WERI-Rb-1 (cell line): ENCODE data around the gene GALNT18.

ENCODE experiments used
- DNase-seq: peaks from one replicate; pipeline ENCODE4 v3.0.0-alpha.2; 2020
- H3K27ac ChIP-seq: fragments of 250-450 bp; sonication (Bioruptor Pico); 2 replicates; pipeline ENCODE4 v1.5.1; 2020; ENCODE audit warnings: mild to moderate bottlenecking, moderate library complexity
- H3K27me3 ChIP-seq: fragments of 250-450 bp; sonication (Bioruptor Pico); 2 replicates; pipeline ENCODE4 v1.5.1; 2021; ENCODE audit warnings: mild to moderate bottlenecking, low read depth, moderate library complexity; ENCODE audit not compliant: insufficient read depth, severe bottlenecking
- H3K36me3 ChIP-seq: fragments of 250-450 bp; sonication (Bioruptor Pico); 2 replicates; pipeline ENCODE4 v1.5.1; 2020; ENCODE audit warnings: mild to moderate bottlenecking, moderate library complexity
- H3K4me3 ChIP-seq: 2 replicates; pipeline ENCODE4 v1.5.1; 2011; ENCODE audit warnings: low read depth, mild to moderate bottlenecking, control low read depth, low read length
- H3K9me3 ChIP-seq: fragments of 250-450 bp; sonication (Bioruptor Pico); 2 replicates; pipeline ENCODE4 v1.5.1; 2021; ENCODE audit warnings: mild to moderate bottlenecking, moderate library complexity; ENCODE audit not compliant: severe bottlenecking
- CTCF ChIP-seq: IDR thresholded peaks from 2 replicates; pipeline ENCODE4 v1.5.1; 2011; ENCODE audit warnings: low read depth, mild to moderate bottlenecking, control low read depth, inconsistent platforms, low read length

GALNT18 gene

DNA sequence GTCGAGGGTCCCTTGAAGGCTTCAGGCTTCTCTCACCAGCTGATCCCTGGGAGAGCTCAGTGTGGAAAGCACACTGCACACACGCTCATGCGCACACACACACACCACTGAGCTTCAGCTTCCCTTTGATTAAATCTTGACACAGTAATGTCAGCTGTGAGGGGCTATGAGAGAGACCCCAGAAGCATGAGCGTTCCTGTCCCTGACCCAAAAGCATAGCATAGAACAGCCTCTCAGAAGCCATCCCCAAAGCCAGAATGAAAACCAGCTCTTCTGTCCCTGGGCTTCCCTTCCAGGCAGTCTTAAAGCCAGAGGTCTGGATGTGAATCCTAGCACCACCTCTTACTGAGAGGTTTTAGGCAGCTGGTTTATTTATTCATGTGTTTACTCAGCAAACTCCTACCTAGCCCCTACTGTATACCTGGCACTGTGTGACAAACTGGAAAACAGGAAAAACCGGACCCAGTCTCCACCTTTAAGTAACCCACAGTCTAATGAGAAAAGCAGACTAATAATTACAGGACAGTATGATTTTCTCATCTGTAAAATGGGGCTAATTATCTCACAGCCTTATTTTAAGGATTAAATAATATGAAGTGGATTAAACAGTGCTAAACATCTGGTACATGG is 15.9 kb downstream of the GALNT18 start:
- H3K4me3 ChIP-seq: no peak overlapping the region
- no peak for DNase-seq
- no peaks in the 10 kb centered on the region for H3K36me3 ChIP-seq
- H3K27me3 ChIP-seq: no peaks in the 10 kb centered on the region
- TF ChIP-seq CTCF: no peak
- no peak overlapping the region for H3K27ac ChIP-seq
- no peaks in the 10 kb centered on the region for H3K9me3 ChIP-seq

- H3K36me3 ChIP-seq: no peaks in the 10 kb centered on the region
- H3K9me3 ChIP-seq: no peaks in the 10 kb centered on the region
- no peak for TF ChIP-seq CTCF
- H3K4me3 ChIP-seq: no peak overlapping the region
- H3K27ac ChIP-seq: no peak overlapping the region
- H3K27me3 ChIP-seq: no peaks in the 10 kb centered on the region
- DNase-seq: no peak
These were observed 16.6 kb downstream of the GALNT18 start for GRCh38 chr11:11605181-11605580.

DNA sequence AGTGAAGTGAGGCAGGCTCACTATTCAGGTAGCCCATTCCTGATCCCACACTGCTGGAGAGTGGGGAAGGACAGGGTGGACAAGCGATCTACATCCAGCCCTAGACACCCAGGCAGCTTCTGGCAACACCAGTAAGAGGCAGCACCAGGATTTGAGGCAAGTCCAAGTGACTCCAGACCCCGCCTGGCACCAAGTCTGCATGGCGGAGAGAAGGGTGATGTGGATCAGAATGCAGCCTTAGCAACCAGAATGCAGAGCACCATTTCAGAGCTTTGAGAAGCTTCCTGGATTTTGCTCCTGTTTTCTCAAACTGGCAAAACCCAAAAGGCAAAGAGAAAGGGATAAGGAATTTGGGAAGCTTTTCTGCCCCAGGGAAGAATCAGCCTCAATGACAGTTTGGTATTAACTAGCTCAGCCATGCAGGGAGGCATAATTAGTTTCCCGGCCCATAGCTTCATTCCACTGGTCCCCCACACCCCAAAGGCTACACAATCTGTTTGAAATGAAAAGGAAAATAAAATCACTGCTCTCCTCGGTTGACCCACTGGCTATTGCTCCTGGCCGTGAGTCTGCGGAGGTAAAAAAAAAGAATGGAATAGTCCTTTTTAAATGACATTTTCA is 17.3 kb downstream of the GALNT18 start:
- no peak for DNase-seq
- H3K27me3 ChIP-seq: no peaks in the 10 kb centered on the region
- no peaks in the 10 kb centered on the region for H3K9me3 ChIP-seq
- H3K4me3 ChIP-seq: no peak overlapping the region
- no peak for TF ChIP-seq CTCF
- no peak overlapping the region for H3K27ac ChIP-seq
- H3K36me3 ChIP-seq: no peaks in the 10 kb centered on the region

GRCh38 chr11:11602011-11602410 is 19.8 kb downstream of the GALNT18 start:
- H3K4me3 ChIP-seq: no peak overlapping the region
- TF ChIP-seq CTCF: no peak
- no peaks in the 10 kb centered on the region for H3K9me3 ChIP-seq
- DNase-seq: no peak
- H3K36me3 ChIP-seq: no peaks in the 10 kb centered on the region
- no peak overlapping the region for H3K27ac ChIP-seq
- no peaks in the 10 kb centered on the region for H3K27me3 ChIP-seq

- DNase-seq: no peak
- no peak for TF ChIP-seq CTCF
- H3K9me3 ChIP-seq: no peaks in the 10 kb centered on the region
- H3K27me3 ChIP-seq: no peaks in the 10 kb centered on the region
- no peak overlapping the region for H3K27ac ChIP-seq
- no peak overlapping the region for H3K4me3 ChIP-seq
- H3K36me3 ChIP-seq: no peaks in the 10 kb centered on the region
These were observed 21.5 kb downstream of the GALNT18 start for GRCh38 chr11:11600288-11600687.

DNA sequence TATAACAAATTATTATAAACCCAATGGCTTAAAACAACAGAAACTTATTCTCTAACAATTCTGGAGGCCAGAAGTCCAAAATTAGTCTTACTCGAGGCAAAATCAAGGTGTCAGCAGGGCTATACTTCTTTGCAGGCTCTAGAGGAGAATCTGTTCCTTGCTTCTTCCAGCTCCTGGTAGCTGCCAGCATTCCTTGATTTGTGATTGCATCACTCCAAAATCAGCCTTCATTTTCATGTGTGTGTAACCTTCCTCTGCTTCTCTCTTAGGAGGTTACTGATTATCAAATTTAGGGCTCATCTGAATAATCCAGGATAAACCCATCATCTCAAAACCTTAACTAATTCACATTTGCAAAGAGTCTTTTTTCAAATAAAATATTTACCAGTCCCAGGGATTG is 23.6 kb downstream of the GALNT18 start:
- H3K27ac ChIP-seq: no peak overlapping the region

More for the DNA sequence above, 23.6 kb downstream of the GALNT18 start:
- DNase-seq: no peak
- H3K27me3 ChIP-seq: no peaks in the 10 kb centered on the region
- no peak overlapping the region for H3K4me3 ChIP-seq
- H3K36me3 ChIP-seq: no peaks in the 10 kb centered on the region
- H3K9me3 ChIP-seq: no peaks in the 10 kb centered on the region
- TF ChIP-seq CTCF: no peak
